Upper lobe of left lung (tissue), 6 donors: ENCODE results near the gene TYROBP. TPM values are rescaled to one million over a fixed set of nuclear protein-coding genes. Genes with fewer than 3 reads are reported as not detected.

Experiments
- ATAC-seq, 2 donors: fragments of 200-7000 bp; cut with Tn5 transposase; one replicate each; pipeline ENCODE4 v1.9.1; 2022; ENCODE audit warnings: mild to moderate bottlenecking in 2 of 2, moderate library complexity in 2 of 2; ENCODE audit not compliant: low FRiP score in 2 of 2
- DNase-seq, 2 donors: peaks; one replicate each; pipeline ENCODE4 v3.0.0-alpha.2; 2019 to 2020
- H3K27ac ChIP-seq, 4 donors: fragments of 200-600 bp; sonication (generic); one replicate each; pipeline ENCODE4 v1.5.1; 2016 to 2019
- H3K27me3 ChIP-seq, 4 donors: fragments of 200-600 bp; sonication (generic); one replicate each; pipeline ENCODE4 v1.5.1; 2017 to 2019
- H3K36me3 ChIP-seq, 4 donors: fragments of 200-600 bp; sonication (generic); one replicate each; pipeline ENCODE4 v1.5.1; 2016 to 2019
- H3K4me1 ChIP-seq, 4 donors: fragments of 200-600 bp; sonication (generic); one replicate each; pipeline ENCODE4 v1.5.1; 2018 to 2019
- H3K4me3 ChIP-seq, 4 donors: fragments of 200-600 bp; sonication (generic); one replicate each; pipeline ENCODE4 v1.5.1; 2017 to 2019; ENCODE audit warnings: mild to moderate bottlenecking in 2 of 4, moderate library complexity in 1 of 4
- H3K9me3 ChIP-seq, 4 donors: fragments of 200-600 bp; sonication (generic); one replicate each; pipeline ENCODE4 v1.5.1; 2018 to 2019
- EP300 ChIP-seq, 4 donors: sonication (generic); formaldehyde crosslinking; IDR thresholded peaks; one replicate each; pipeline ENCODE4 v1.5.1; 2017; ENCODE audit warnings: antibody characterized with exemption in 4 of 4, control low read depth in 2 of 4
- POLR2A ChIP-seq, 4 donors: fragments of 450-650 bp; IDR thresholded peaks; one replicate each; pipeline ENCODE4 v1.5.1; 2016 to 2017; ENCODE audit warnings: antibody characterized with exemption in 4 of 4, mild to moderate bottlenecking in 2 of 4
- POLR2AphosphoS5 ChIP-seq, 2 donors: sonication (generic); formaldehyde crosslinking; IDR thresholded peaks; one replicate each; pipeline ENCODE4 v1.5.1; 2017; ENCODE audit warnings: antibody characterized with exemption in 2 of 2
- WGBS, 2 donors: methylation state at CpG; one replicate each; pipeline ENCODE4 v1.1.5; 2017 to 2018; 5-methylcytosine and 5-hydroxymethylcytosine counted together
- total RNA-seq, 6 donors: library from RNA; depleted of rRNA in 4 of 6; stranded (reverse); fragments of >200 nt in 4 of 6; gene quantifications; one replicate each; pipeline versions ENCODE4 v1.1.0 to v1.2.1, GENCODE V29; 2016 to 2021
- TF ChIP-seq, protein P1 (sequence below), 6 experiments: fragments of 450-650 bp in 4 of 6; fragments of 200-600 bp in 2 of 6; sonication (generic) in 2 of 6; IDR thresholded peaks; one replicate each; pipeline ENCODE4 v1.5.1; 2016 to 2019; ENCODE audit warnings: antibody characterized with exemption in 6 of 6
- donor health status: DM: no; HTN: no; CAD: no; lungs with moderate emphysema.
- donor health status: DM: no; HTN: yes; CAD: no; lungs with severe emphysema.

TYROBP gene
- total RNA-seq, 6 donors from 2014 or later: 131 to 532 (median 345) TPM

DNA sequence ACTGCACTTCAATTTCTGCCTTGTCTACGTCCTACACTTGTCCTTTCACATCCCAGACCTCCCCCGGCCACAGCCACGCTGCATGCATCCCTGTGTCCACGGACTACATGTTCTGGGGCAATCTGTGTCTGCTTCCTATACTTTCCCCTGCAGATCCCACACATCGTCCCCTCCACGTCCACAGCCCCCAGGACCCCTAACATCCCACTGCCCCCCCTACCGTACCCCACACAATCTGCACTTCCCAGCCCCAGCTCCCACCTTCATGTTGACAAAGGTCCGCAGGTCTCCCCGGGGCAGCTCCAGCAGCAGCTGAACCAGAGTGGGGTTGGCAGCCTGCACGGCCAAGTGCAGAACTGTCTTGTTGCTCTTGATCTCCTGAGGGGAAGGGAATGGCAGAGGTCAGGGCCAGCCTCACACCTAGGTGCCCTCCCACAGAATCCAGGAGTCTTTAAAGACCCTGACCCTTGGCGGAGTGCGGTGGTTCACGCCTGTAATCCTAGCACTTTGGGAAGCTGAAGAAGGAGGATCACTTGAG is 17.9 kb downstream of the TYROBP start:
- TF ChIP-seq EP300 (IDR thresholded peaks at IDR 0.05) (no peak), POLR2A (IDR thresholded peaks at IDR 0.05) (no peak), POLR2AphosphoS5 (IDR thresholded peaks at IDR 0.05) (no peak)
- TF ChIP-seq, protein P1, sequence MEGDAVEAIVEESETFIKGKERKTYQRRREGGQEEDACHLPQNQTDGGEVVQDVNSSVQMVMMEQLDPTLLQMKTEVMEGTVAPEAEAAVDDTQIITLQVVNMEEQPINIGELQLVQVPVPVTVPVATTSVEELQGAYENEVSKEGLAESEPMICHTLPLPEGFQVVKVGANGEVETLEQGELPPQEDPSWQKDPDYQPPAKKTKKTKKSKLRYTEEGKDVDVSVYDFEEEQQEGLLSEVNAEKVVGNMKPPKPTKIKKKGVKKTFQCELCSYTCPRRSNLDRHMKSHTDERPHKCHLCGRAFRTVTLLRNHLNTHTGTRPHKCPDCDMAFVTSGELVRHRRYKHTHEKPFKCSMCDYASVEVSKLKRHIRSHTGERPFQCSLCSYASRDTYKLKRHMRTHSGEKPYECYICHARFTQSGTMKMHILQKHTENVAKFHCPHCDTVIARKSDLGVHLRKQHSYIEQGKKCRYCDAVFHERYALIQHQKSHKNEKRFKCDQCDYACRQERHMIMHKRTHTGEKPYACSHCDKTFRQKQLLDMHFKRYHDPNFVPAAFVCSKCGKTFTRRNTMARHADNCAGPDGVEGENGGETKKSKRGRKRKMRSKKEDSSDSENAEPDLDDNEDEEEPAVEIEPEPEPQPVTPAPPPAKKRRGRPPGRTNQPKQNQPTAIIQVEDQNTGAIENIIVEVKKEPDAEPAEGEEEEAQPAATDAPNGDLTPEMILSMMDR (IDR thresholded peaks at IDR 0.05): no peak
- no peak overlapping the region for H3K27ac ChIP-seq
- no peak overlapping the region for H3K4me3 ChIP-seq
- DNase-seq (no peak), ATAC-seq (no peak)
- peaks cover 28 to 75% (median 61%) of the 10 kb centered on the region in 4 donors for H3K36me3 ChIP-seq
- WGBS, 2 donors: 93 to 96% methylated on average over 12 to 13 of the region's 13 CpGs
- no peaks in the 10 kb centered on the region for H3K9me3 ChIP-seq
- H3K27me3 ChIP-seq: no peaks in the 10 kb centered on the region
- no peaks in the 10 kb centered on the region for H3K4me1 ChIP-seq

DNA sequence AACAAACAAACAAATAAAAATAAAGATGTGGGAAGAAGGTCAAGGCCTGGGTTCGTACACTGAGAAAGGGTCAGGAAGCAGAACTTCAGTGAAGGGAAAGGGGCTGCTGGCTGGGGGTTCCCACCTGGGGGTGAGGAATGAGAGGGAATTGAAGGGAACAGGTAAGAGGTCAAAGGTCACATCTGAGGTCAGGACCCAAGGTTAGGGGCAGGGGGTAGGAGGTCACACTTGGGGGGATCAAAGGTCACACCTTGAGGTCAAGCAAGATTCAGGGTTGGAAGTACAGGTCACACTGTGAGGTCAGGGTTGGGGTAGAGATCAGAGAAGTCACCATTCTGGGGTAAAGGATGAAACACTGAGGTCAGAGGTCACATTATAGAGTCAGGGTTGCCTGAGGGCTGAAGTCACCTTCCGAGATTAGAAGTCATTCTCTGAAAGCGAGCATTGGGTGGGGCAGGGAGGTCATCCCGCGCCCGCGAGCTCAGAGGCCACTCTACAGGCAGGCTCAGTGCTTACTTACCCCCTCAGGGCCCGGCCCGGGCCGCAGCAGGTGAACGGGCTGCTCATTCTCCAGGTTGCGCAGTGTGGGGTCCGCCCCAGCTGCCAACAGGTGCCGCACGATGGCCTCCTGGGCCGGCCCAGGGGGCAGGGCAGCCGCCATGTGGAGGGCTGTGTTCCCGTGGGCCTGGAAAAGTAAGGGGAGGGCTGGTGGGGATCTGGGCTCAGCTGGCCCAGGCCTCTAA is 18.6 kb downstream of the TYROBP start:
- Histone ChIP-seq H3K4me3 (no peak overlapping the region), H3K9me3 (no peaks in the 10 kb centered on the region), H3K27ac (no peak overlapping the region), H3K36me3 (peaks cover 24 to 68% (median 58%) of the 10 kb centered on the region in 4 donors), H3K4me1 (no peaks in the 10 kb centered on the region), H3K27me3 (no peaks in the 10 kb centered on the region)
- TF ChIP-seq, protein P1 (IDR thresholded peaks at IDR 0.05): no peak
- DNase-seq: peak in 1 of 2 donors; percentile 80
- whole genome bisulfite sequencing, 2 donors: 95% methylated on average over 8 to 9 of the region's 18 CpGs
- peak in 1 of 2 donors; percentile 6 for ATAC-seq

DNA sequence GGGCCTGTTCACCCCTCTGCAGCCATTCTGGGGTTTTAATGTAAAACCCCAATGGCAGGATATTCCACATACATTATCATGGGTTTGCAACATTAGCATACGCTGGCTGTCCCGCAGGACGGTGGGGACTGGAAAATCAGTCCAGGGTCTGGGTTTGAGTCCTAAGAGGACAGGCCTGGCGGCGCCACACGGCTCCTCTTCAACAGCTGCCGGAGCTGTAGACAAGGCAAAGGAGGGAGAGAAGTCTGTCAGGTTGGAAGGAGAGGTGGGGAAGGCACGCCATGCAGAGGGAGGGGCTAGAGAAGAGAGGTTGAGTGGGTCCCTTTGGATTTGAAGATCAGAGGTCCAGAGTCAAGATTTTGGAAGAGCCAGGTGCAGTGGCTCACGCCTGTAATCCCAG is 19.7 kb downstream of the TYROBP start:
- no peak overlapping the region for H3K27ac ChIP-seq
- no peak overlapping the region for H3K4me3 ChIP-seq
- H3K36me3 ChIP-seq: peaks cover 24 to 58% (median 49%) of the 10 kb centered on the region in 4 donors
- no peaks in the 10 kb centered on the region for H3K9me3 ChIP-seq
- no peaks in the 10 kb centered on the region for H3K27me3 ChIP-seq
- TF ChIP-seq POLR2AphosphoS5 (IDR thresholded peaks at IDR 0.05): no peak
- no peak for TF ChIP-seq POLR2A (IDR thresholded peaks at IDR 0.05)
- no peak for TF ChIP-seq EP300 (IDR thresholded peaks at IDR 0.05)
- TF ChIP-seq, protein P1 (IDR thresholded peaks at IDR 0.05): no peak
- no peaks in the 10 kb centered on the region for H3K4me1 ChIP-seq
- 93 to 97% methylated on average over 9 of the region's 9 CpGs for WGBS, 2 donors
- ATAC-seq: no peak
- peak in 1 of 2 donors; percentile 53 for DNase-seq

DNA sequence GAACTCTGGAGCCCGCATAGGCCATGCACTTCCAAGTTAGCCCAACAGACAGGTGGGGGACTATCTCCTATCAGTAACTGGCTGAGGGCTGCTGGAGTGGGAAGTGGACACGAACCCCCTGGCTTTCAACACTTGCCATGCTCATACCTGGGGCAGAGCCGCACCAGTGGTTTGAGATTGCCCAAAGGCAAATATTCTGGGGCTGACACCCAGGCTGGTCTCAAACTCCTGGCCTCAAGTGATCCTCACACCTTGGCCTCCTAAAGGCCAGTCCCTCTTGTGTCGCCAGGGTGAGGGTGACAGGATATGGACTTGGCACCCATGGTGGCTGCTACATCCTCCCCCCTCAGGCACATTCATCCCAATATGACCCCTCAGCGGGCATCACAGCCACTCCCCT is 20.9 kb downstream of the TYROBP start:
- no peak for TF ChIP-seq POLR2AphosphoS5 (IDR thresholded peaks at IDR 0.05)
- Histone ChIP-seq H3K9me3 (no peaks in the 10 kb centered on the region), H3K27me3 (no peaks in the 10 kb centered on the region), H3K36me3 (peaks cover 21 to 49% (median 42%) of the 10 kb centered on the region in 4 donors), H3K27ac (no peak overlapping the region), H3K4me3 (no peak overlapping the region), H3K4me1 (no peaks in the 10 kb centered on the region)
- no peak for DNase-seq
- WGBS, 2 donors: 91 to 93% methylated on average over 4 to 5 of the region's 5 CpGs
- no peak for ATAC-seq

DNA sequence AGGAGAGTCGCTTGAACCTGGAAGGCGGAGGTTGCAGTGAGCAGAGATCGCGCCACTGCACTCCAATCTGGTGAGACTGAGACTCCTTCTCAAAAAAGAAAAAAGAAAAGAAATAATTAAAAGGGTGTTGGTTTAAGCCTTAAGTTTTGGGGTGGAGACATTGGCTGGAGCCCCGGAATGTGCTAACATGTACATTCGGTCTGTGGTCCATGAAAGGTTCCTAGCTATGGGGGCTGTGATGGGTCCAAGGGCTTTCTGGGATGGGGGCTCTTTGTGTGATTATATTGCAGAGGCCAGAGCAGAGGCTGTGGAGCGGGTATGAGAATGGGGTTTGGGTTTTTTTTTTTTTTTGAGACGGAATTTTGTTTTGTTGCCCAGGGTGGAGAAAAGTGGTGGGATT is 22.2 kb downstream of the TYROBP start:
- ATAC-seq: no peak
- WGBS, 2 donors: 96 to 97% methylated on average over 8 of the region's 8 CpGs
- DNase-seq: no peak
- H3K4me1 ChIP-seq: no peaks in the 10 kb centered on the region
- no peak overlapping the region for H3K27ac ChIP-seq
- H3K9me3 ChIP-seq: no peaks in the 10 kb centered on the region
- peaks cover 21 to 43% (median 32%) of the 10 kb centered on the region in 4 donors for H3K36me3 ChIP-seq
- no peak overlapping the region for H3K4me3 ChIP-seq
- TF ChIP-seq POLR2AphosphoS5 (IDR thresholded peaks at IDR 0.05) (no peak), POLR2A (IDR thresholded peaks at IDR 0.05) (no peak), EP300 (IDR thresholded peaks at IDR 0.05) (no peak)
- TF ChIP-seq, protein P1 (IDR thresholded peaks at IDR 0.05): no peak
- H3K27me3 ChIP-seq: no peaks in the 10 kb centered on the region
